Measurements from ENCODE around the gene OCRL.

OCRL gene

DNA sequence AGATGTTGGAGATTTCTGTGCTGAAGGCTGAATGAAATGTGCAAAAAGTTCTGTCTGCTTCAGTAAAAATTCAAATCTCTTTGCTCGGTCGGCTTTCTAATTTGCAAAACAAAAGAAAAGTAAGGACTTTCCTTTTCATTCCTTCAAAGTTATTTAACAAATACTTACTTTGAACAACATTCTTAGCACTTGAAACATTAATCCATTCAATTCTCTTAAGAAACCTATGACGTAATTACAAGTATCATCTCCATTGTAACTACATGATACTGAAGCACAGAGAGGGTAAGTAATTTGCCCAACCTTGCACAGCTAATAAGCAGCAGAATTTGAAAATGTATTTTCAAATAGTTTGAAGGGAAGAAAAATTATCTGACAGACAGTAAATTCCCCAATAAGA, 23.7 kb upstream of the OCRL start:
- Histone ChIP-seq H3K9me3 (ENCODE audit: control insufficient read depth in 5 of 5, low read length in 5 of 5) (no peaks in the 10 kb centered on the region), H3K4me1 (ENCODE audit: control insufficient read depth in 5 of 5, insufficient read depth in 5 of 5, low read length in 5 of 5) (peaks cover 0 to 2% (median 0%) of the 10 kb centered on the region in 5 donors), H3K4me3 (ENCODE audit: low read depth in 1 of 5, low read length in 5 of 5) (no peak overlapping the region), H3K9ac (ENCODE audit: low read length in 5 of 5) (no peak overlapping the region), H3K36me3 (ENCODE audit: control insufficient read depth in 5 of 5, insufficient read depth in 5 of 5, low read length in 5 of 5) (peaks cover 3 to 16% (median 5%) of the 10 kb centered on the region in 5 donors), H3K27me3 (ENCODE audit: control insufficient read depth in 5 of 5, insufficient read depth in 4 of 5, low read length in 5 of 5) (no peaks in the 10 kb centered on the region), H3K27ac (ENCODE audit: low read depth, low read length) (no peak overlapping the region)

DNA sequence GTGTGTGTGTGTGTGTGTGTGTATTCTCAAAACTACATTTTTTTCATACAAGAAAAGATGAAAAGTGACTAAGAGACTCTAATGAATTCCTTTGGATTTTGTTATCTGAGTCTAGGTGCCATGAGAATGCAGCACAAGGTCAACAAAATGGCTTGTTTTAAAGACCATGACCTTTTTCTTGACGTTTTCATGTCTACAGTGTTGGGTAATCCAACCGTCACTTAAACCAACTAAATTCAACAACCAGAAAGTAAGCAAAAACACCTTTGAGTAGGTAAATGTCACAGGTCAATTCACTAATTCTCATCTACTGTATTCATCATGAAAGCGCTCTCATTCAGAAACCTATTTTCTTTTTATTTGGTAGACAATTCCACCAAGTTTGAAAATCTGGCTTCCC, 19.9 kb upstream of the OCRL start:
- no peak overlapping the region for H3K4me3 ChIP-seq (ENCODE audit: low read depth in 1 of 5, low read length in 5 of 5)
- H3K9me3 ChIP-seq (ENCODE audit: control insufficient read depth in 5 of 5, low read length in 5 of 5) = no peaks in the 10 kb centered on the region
- H3K4me1 ChIP-seq (ENCODE audit: control insufficient read depth in 5 of 5, insufficient read depth in 5 of 5, low read length in 5 of 5) = peaks cover 0 to 9% (median 8%) of the 10 kb centered on the region in 5 donors
- no peaks in the 10 kb centered on the region for H3K27me3 ChIP-seq (ENCODE audit: control insufficient read depth in 5 of 5, insufficient read depth in 4 of 5, low read length in 5 of 5)
- peaks cover 0 to 6% (median 2%) of the 10 kb centered on the region in 5 donors for H3K36me3 ChIP-seq (ENCODE audit: control insufficient read depth in 5 of 5, insufficient read depth in 5 of 5, low read length in 5 of 5)
- H3K27ac ChIP-seq (ENCODE audit: low read depth, low read length) = no peak overlapping the region
- H3K9ac ChIP-seq (ENCODE audit: low read length in 5 of 5) = no peak overlapping the region

DNA sequence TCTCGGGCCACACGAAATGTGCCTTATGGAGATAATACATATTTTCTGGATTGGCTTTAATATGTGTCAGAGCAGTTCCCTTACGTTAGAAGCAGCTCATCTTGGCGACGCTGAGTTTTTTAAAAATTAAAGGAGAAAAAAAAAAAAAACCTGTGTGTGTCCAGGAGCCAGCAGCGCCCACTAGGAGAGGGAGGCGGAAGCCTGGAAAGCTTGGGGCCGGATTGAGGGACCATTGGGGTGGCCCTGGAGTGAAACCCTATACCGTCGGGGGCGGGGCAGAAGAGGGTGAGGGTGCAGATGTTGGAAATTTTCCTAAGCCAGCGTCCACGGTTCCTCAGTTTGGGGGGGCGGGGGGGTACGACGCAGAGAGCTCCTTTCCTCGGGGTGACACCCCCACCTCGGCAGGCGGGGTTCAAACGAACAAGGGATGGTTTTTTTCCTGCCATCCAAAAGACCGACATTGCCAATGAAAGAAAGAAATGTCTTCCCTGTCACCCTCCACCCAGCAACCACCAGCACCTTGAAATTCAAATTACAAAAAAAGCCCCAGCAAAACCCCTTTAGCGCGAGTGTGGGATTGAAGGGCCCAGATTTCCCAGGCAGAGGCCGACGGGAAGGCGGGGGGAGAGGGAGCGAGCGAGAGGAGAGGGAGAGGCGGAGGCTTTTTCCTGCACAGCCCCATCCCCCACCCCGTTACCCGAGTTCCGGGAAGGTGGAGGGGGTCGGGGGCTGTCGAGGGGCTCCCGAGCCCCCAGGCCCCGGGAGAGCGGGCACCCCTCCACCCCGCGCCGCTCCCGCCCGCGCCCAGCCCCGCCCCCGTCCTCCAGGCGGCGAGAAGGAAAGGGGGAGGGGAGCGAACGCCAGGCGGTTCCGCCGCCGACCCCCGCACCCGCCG, 17.6 kb upstream of the OCRL start:
- H3K4me3 ChIP-seq (ENCODE audit: low read depth in 1 of 5, low read length in 5 of 5) = peak overlapping the region; percentile 63 to 75 (median 68)
- H3K4me1 ChIP-seq (ENCODE audit: control insufficient read depth in 5 of 5, insufficient read depth in 5 of 5, low read length in 5 of 5) = peaks cover 0 to 9% (median 8%) of the 10 kb centered on the region in 5 donors
- peak overlapping the region in 4 of 5 donors; percentile 30 to 88 (median 70) for H3K9ac ChIP-seq (ENCODE audit: low read length in 5 of 5)
- H3K27ac ChIP-seq (ENCODE audit: low read depth, low read length) = peak overlapping the region; percentile 70
- no peaks in the 10 kb centered on the region for H3K27me3 ChIP-seq (ENCODE audit: control insufficient read depth in 5 of 5, insufficient read depth in 4 of 5, low read length in 5 of 5)
- H3K36me3 ChIP-seq (ENCODE audit: control insufficient read depth in 5 of 5, insufficient read depth in 5 of 5, low read length in 5 of 5) = no peaks in the 10 kb centered on the region
- H3K9me3 ChIP-seq (ENCODE audit: control insufficient read depth in 5 of 5, low read length in 5 of 5) = no peaks in the 10 kb centered on the region

DNA sequence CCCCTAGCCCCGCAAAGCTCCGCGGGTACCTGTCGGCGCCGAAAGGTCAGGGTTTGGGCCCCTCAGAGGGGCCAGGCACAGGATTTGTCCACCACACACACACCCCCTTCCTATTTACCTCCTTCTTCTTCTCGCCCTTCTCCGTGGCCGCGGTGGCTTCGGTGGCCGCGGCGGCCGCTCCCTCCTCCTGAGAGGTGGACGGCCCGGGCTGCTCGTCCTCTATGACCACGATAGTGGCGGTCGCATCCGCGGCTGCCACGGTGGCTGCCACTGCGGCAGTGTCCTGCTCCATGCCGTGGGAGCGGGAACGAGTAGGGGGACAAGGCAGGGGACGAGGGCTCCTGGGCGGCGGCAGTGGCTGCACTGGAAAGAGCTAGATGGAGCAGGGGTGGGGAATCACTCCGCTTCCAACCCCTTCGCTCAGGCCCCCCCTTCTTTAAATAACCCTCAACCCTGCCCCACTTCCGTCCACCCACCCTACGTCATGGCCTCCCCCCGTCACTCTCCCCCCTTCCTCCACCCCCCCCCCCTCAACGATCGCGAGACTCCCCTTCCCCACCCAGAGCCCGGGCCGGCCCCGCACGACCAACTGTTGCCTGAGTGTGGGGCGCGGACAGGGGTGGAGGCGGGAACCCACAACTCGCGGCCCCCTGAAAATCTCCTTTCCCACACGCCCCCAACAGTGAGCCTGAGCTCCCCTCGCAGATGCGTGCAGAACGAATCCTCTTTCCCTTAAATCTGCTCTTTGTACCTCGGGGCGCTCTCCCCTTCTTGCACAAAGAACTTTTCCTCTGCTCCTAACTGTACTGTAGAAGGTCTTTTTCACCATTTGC, 16.8 kb upstream of the OCRL start, which contains the start of gene SMARCA1:
Gene SMARCA1, minus strand, starts transcription at position 412 of the 833 bp plus-strand sequence. Its CDS starts 120 bp downstream, at position 292.
- Histone ChIP-seq H3K27me3 (ENCODE audit: control insufficient read depth in 5 of 5, insufficient read depth in 4 of 5, low read length in 5 of 5) (no peaks in the 10 kb centered on the region), H3K9me3 (ENCODE audit: control insufficient read depth in 5 of 5, low read length in 5 of 5) (no peaks in the 10 kb centered on the region), H3K4me3 (ENCODE audit: low read depth in 1 of 5, low read length in 5 of 5) (peak within 1 kb of the TSS; percentile 63 to 75 (median 68)), H3K36me3 (ENCODE audit: control insufficient read depth in 5 of 5, insufficient read depth in 5 of 5, low read length in 5 of 5) (no peaks in the 10 kb centered on the region), H3K4me1 (ENCODE audit: control insufficient read depth in 5 of 5, insufficient read depth in 5 of 5, low read length in 5 of 5) (peaks cover 0 to 9% (median 8%) of the 10 kb centered on the region in 5 donors), H3K9ac (ENCODE audit: low read length in 5 of 5) (peak within 1 kb of the TSS in 4 of 5 donors; percentile 64 to 88 (median 72)), H3K27ac (ENCODE audit: low read depth, low read length) (peak within 1 kb of the TSS; percentile 70)

DNA sequence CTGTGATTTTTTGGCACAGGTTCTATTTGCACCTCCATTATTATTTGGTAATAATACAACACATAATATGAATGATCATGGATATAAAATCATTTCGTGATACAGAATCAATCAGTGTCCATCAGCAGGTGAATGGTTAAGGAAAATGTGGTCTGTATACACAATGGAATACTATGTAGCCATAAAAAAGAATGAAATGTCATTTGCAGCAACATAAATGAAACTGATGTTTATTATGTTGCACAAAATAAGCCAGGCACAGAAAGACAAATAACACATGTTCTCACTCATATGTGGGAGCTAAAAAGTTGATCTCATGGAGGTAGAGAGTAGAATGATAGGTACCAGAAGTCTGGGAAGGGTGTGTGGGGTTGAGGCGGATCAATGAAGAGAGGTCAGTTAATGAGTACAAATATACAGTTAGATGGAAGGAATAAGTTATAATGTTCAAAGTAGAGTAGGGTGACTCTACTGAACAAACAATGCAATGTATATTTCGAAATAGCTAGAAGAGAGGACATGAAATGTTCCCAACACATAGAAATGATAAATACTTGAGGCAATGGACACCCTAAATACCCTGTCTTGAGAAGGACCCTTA, 15.7 kb upstream of the OCRL start:
- Histone ChIP-seq H3K4me3 (ENCODE audit: low read depth in 1 of 5, low read length in 5 of 5) (peak overlapping the region in 2 of 5 donors; percentile 46 to 61), H3K27me3 (ENCODE audit: control insufficient read depth in 5 of 5, insufficient read depth in 4 of 5, low read length in 5 of 5) (no peaks in the 10 kb centered on the region), H3K27ac (ENCODE audit: low read depth, low read length) (no peak overlapping the region), H3K36me3 (ENCODE audit: control insufficient read depth in 5 of 5, insufficient read depth in 5 of 5, low read length in 5 of 5) (no peaks in the 10 kb centered on the region), H3K9ac (ENCODE audit: low read length in 5 of 5) (no peak overlapping the region), H3K4me1 (ENCODE audit: control insufficient read depth in 5 of 5, insufficient read depth in 5 of 5, low read length in 5 of 5) (peaks cover 0 to 9% (median 8%) of the 10 kb centered on the region in 5 donors), H3K9me3 (ENCODE audit: control insufficient read depth in 5 of 5, low read length in 5 of 5) (no peaks in the 10 kb centered on the region)

DNA sequence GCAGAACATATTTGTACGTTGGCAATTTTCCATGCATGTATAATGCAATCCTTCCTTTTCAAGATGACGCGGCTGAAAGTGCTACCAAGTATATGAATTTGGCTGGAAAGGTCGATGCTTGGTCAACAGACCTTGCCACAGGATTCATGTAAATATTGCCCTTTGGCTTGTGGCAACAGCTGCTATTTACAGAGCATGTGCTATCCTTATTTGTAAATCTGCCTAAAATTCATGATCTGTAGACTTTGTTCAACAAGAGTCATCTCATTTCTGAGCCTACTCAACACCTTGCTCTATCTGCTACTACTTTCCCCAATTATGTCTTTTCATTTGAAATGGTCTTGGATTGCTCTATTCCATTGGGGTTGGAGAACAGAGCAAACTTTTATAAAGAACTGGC, 14.9 kb upstream of the OCRL start:
- Histone ChIP-seq H3K4me3 (ENCODE audit: low read depth in 1 of 5, low read length in 5 of 5) (no peak overlapping the region), H3K4me1 (ENCODE audit: control insufficient read depth in 5 of 5, insufficient read depth in 5 of 5, low read length in 5 of 5) (peaks cover 0 to 9% (median 8%) of the 10 kb centered on the region in 5 donors), H3K9ac (ENCODE audit: low read length in 5 of 5) (no peak overlapping the region), H3K27ac (ENCODE audit: low read depth, low read length) (no peak overlapping the region), H3K36me3 (ENCODE audit: control insufficient read depth in 5 of 5, insufficient read depth in 5 of 5, low read length in 5 of 5) (no peaks in the 10 kb centered on the region), H3K27me3 (ENCODE audit: control insufficient read depth in 5 of 5, insufficient read depth in 4 of 5, low read length in 5 of 5) (no peaks in the 10 kb centered on the region), H3K9me3 (ENCODE audit: control insufficient read depth in 5 of 5, low read length in 5 of 5) (no peaks in the 10 kb centered on the region)

DNA sequence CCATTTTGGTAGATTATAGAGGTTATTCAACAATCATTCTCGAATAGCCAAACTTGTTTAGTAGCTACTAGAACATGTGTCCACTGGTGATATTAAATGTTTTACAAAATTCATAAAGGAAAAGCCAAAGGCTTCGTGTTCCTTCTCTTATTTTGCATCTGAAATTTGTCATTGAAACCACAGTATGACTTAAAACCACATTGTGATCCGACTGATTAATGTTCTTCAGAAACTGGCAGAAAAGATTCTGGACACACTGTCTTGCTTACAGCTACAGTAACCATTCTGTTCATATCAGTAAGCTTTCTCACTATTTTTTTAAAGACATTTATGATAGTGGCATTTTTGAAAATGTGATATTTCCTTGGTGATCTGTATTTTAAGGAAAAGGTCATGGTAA, 14.2 kb upstream of the OCRL start:
- H3K4me3 ChIP-seq (ENCODE audit: low read depth in 1 of 5, low read length in 5 of 5) = no peak overlapping the region
- H3K4me1 ChIP-seq (ENCODE audit: control insufficient read depth in 5 of 5, insufficient read depth in 5 of 5, low read length in 5 of 5) = peaks cover 0 to 9% (median 8%) of the 10 kb centered on the region in 5 donors
- no peak overlapping the region for H3K27ac ChIP-seq (ENCODE audit: low read depth, low read length)
- H3K9ac ChIP-seq (ENCODE audit: low read length in 5 of 5) = no peak overlapping the region
- no peaks in the 10 kb centered on the region for H3K36me3 ChIP-seq (ENCODE audit: control insufficient read depth in 5 of 5, insufficient read depth in 5 of 5, low read length in 5 of 5)
- H3K27me3 ChIP-seq (ENCODE audit: control insufficient read depth in 5 of 5, insufficient read depth in 4 of 5, low read length in 5 of 5) = no peaks in the 10 kb centered on the region
- H3K9me3 ChIP-seq (ENCODE audit: control insufficient read depth in 5 of 5, low read length in 5 of 5) = no peaks in the 10 kb centered on the region

DNA sequence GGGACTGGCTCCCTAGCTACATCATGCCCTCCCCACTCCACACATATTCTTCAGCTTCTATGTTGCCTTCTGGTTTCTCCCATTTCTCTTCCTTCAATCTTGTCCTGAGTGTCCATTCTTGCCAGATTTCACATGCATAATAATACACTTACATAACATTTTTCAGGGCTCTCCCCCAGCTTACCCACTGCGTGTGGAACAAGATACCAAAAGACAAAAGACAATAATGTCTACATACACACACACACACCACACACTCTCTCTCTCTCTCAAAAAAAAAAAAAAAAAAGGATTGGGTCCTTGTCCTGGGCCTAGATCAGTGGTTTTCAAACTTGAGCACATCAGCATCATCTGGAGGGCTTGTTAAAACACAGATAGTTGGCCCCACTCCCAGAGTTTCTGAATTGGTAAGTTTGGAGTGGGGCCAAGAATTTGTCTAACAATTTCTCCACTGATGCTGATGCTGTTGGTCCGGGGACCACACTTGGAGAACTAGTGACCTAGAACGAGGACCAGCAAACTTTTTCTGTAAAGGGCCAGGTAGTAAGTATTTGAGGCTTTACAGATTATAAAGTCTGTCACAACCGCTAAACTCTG, 10.3 kb upstream of the OCRL start:
- Histone ChIP-seq H3K9me3 (ENCODE audit: control insufficient read depth in 5 of 5, low read length in 5 of 5) (no peaks in the 10 kb centered on the region), H3K4me3 (ENCODE audit: low read depth in 1 of 5, low read length in 5 of 5) (no peak overlapping the region), H3K36me3 (ENCODE audit: control insufficient read depth in 5 of 5, insufficient read depth in 5 of 5, low read length in 5 of 5) (no peaks in the 10 kb centered on the region), H3K9ac (ENCODE audit: low read length in 5 of 5) (no peak overlapping the region), H3K27ac (ENCODE audit: low read depth, low read length) (no peak overlapping the region), H3K27me3 (ENCODE audit: control insufficient read depth in 5 of 5, insufficient read depth in 4 of 5, low read length in 5 of 5) (peaks cover 0 to 3% (median 0%) of the 10 kb centered on the region in 5 donors), H3K4me1 (ENCODE audit: control insufficient read depth in 5 of 5, insufficient read depth in 5 of 5, low read length in 5 of 5) (no peaks in the 10 kb centered on the region)

DNA sequence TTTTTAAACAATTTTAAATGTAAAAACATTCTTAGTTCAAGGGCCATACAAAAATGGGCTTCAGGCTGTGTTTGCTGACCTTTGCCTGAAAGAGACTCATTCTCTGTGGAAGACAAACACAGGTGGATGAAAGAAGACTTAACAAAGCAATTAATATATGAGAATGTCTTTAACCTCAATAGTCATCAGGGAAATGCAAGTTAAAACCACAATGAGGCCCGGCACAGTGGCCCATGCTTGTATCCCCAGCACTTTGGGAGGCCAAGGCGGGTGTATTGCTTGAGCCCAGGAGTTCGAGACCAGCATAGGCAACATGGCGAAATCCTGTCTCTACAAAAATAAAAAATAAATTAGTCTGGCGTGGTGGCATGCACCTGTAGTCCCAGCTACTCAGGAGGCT, 9.6 kb upstream of the OCRL start:
- H3K4me1 ChIP-seq (ENCODE audit: control insufficient read depth in 5 of 5, insufficient read depth in 5 of 5, low read length in 5 of 5) = no peaks in the 10 kb centered on the region
- H3K9me3 ChIP-seq (ENCODE audit: control insufficient read depth in 5 of 5, low read length in 5 of 5) = no peaks in the 10 kb centered on the region
- no peak overlapping the region for H3K27ac ChIP-seq (ENCODE audit: low read depth, low read length)
- no peak overlapping the region for H3K4me3 ChIP-seq (ENCODE audit: low read depth in 1 of 5, low read length in 5 of 5)
- H3K27me3 ChIP-seq (ENCODE audit: control insufficient read depth in 5 of 5, insufficient read depth in 4 of 5, low read length in 5 of 5) = peaks cover 0 to 3% (median 0%) of the 10 kb centered on the region in 5 donors
- H3K36me3 ChIP-seq (ENCODE audit: control insufficient read depth in 5 of 5, insufficient read depth in 5 of 5, low read length in 5 of 5) = no peaks in the 10 kb centered on the region
- H3K9ac ChIP-seq (ENCODE audit: low read length in 5 of 5) = no peak overlapping the region

All from subcutaneous abdominal adipose tissue (tissue), 5 donors.